ENCODE data around the gene ITGA11. TPM values are rescaled to one million over a fixed set of nuclear protein-coding genes. Genes with fewer than 3 reads are reported as not detected.
A peak's percentile ranks its signal among the peaks of the same experiment; 100 is the strongest.

The ITGA11 gene
- total and polyA plus RNA-seq, 2 of the 4 experiments (the other 2 are of a cell fraction) = 4.1 to 6.6 TPM

DNA sequence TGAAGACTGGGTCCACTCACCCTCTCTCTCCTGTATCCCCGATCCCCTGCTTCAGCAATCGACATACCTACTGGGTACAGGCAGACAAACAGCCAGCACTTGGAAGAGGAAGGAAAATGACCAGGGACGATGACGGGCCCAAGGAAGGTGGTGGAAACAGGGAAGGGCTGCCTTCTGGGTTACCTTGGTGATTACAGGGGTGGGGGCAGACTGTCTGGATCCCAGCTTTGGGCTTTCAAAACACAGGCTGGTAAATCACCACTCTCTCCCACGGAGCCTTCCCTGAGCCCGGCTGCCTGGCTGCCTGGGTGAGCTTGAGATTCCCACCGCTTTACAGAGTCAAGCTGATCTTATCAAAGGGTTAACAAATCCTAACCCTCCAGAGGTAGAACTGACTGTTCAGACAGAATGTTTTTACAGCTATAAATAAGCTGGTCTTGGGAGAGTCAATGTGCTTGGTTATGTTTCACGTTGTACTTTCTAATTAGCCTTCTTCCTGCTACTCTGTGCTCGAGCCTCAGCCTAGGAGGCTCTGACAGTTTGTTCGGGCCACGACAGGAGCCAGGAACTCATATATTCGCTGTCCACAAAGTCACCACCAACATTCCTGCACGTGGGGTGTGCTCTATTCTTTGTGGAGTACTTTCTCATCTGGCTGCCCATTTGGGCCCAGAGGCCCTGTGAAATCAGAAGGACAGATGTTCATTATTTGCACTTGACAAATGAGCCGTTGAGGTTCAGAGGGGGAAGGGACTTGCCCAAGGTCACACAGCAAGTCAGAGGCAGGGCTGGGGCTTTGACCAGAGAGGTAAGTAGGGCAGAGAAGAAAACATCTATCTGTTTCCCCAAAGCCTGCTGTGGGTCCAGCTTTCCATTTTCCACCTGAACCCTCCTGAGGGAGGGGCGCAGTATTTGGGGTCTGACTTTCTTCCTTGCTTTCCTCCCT lies 91.0 kb downstream of the ITGA11 start:
- in situ Hi-C loops (cut with MboI; ENCODE audit: low sequenced_read_pairs) = no loop called here
- BruUV-seq (replicated peaks) = no TSS peak

More for the DNA sequence above, 91.0 kb downstream of the ITGA11 start:
- Histone ChIP-seq H3K56ac (ENCODE audit: extremely low read depth, insufficient read depth, low read length) (no peak overlapping the region), H3K4me2 (ENCODE audit: low read depth, low read length) (no peak overlapping the region), H3K14ac (replicated peaks; ENCODE audit: low read depth, low read length) (no peak overlapping the region), H3K4me3 (ENCODE audit: insufficient read depth, low read depth, low read length) (no peak overlapping the region), H2BK120ac (ENCODE audit: low read depth, low read length) (0 out of 2 replicates have a peak overlapping the region, but pooled peaks have one; percentile 5), H3K9ac (ENCODE audit: low read depth, low read length) (no peak overlapping the region), H3K4me1 (ENCODE audit: control insufficient read depth, insufficient read depth, low read length) (peaks cover 3% of the 10 kb centered on the region; the same call in 1 of the 2 replicates), H3K18ac (ENCODE audit: low read depth, low read length) (no peak overlapping the region), H3K27me3 (ENCODE audit: control insufficient read depth, insufficient read depth, low read length) (no peaks in the 10 kb centered on the region), H4K91ac (ENCODE audit: insufficient read depth, low read depth, low read length) (no peak overlapping the region), H3K9me3 (ENCODE audit: control insufficient read depth, insufficient read depth, low read length) (no peaks in the 10 kb centered on the region), H3K36me3 (ENCODE audit: control insufficient read depth, insufficient read depth, low read length) (peaks cover 3% of the 10 kb centered on the region; the same call in 1 of the 2 replicates), H4K8ac (ENCODE audit: low read depth in 2 of 2, low read length in 2 of 2) (peak overlapping the region in 1 of 2 experiments; percentile 3; a peak in 1 of 4 replicates), H2BK15ac (ENCODE audit: low read depth, low read length) (0 out of 3 replicates have a peak overlapping the region, but pooled peaks have one; percentile 28), H2AFZ (replicated peaks; ENCODE audit: low read length, poor library complexity) (no peak overlapping the region), H2BK20ac (ENCODE audit: low read depth, low read length) (no peak overlapping the region), H2AK9ac (replicated peaks; ENCODE audit: low read depth, low read length, poor library complexity) (peak overlapping the region; percentile 3), H4K5ac (ENCODE audit: low read depth, low read length) (no peak overlapping the region), H3K79me1 (ENCODE audit: low read depth in 1 of 2, low read length in 2 of 2) (no peaks in the 10 kb centered on the region), H2AK5ac (ENCODE audit: low read depth, low read length) (0 out of 2 replicates have a peak overlapping the region, but pooled peaks have one; percentile 40), H2BK5ac (ENCODE audit: low read depth, low read length, poor library complexity, severe bottlenecking) (no peak overlapping the region), H3K9me1 (ENCODE audit: insufficient read depth, low read length) (peaks cover 1% of the 10 kb centered on the region), H3K23ac (ENCODE audit: low read depth, low read length) (peak overlapping the region; percentile 23; the same call in 1 of the 2 replicates), H3K4ac (ENCODE audit: low read depth, low read length) (no peak overlapping the region), H4K20me1 (ENCODE audit: insufficient read depth, low read length) (no peaks in the 10 kb centered on the region), H3K27ac (ENCODE audit: insufficient read depth, low read length) (no peak overlapping the region)
- ATAC-seq (ENCODE audit: low read depth) (no peak), DNase-seq (no peak)
- intact Hi-C loops (cut with micrococcal nuclease) = no loop called here
- 100% methylated on average over 2 of the region's 15 CpGs; no CpG with 5 or more reads in 1 of the 2 experiments for WGBS, 2 experiments (ENCODE audit: extremely low coverage in 2 of 2, insufficient read length in 1 of 2)
- TF ChIP-seq MAFK (IDR thresholded peaks at IDR 0.05; ENCODE audit: low read depth, low read length) = no peak
- TF ChIP-seq, protein P1, sequence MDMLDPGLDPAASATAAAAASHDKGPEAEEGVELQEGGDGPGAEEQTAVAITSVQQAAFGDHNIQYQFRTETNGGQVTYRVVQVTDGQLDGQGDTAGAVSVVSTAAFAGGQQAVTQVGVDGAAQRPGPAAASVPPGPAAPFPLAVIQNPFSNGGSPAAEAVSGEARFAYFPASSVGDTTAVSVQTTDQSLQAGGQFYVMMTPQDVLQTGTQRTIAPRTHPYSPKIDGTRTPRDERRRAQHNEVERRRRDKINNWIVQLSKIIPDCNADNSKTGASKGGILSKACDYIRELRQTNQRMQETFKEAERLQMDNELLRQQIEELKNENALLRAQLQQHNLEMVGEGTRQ (IDR thresholded peaks at IDR 0.05; ENCODE audit: low read depth, low read length) = no peak
- TF ChIP-seq POLR2A (IDR thresholded peaks at IDR 0.05; ENCODE audit: low read depth, low read length) = no peak
- no peak for TF ChIP-seq SMC3 (IDR thresholded peaks at IDR 0.05; ENCODE audit: low read depth, low read length)
- TF ChIP-seq, protein P2, sequence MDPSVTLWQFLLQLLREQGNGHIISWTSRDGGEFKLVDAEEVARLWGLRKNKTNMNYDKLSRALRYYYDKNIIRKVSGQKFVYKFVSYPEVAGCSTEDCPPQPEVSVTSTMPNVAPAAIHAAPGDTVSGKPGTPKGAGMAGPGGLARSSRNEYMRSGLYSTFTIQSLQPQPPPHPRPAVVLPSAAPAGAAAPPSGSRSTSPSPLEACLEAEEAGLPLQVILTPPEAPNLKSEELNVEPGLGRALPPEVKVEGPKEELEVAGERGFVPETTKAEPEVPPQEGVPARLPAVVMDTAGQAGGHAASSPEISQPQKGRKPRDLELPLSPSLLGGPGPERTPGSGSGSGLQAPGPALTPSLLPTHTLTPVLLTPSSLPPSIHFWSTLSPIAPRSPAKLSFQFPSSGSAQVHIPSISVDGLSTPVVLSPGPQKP (IDR thresholded peaks at IDR 0.05; ENCODE audit: borderline replicate concordance, low read depth, low read length) = no peak
- dilution Hi-C loops (cut with HindIII; ENCODE audit: low sequenced_read_pairs, unreplicated experiment) = no loop called here
- ChIA-PET CTCF (no interaction called here), POLR2A (ENCODE audit: unreplicated experiment) (no interaction called here)

Data from IMR-90 (cell line).